Endometrium (tissue), 2 donors: ENCODE measurements around the gene SYNE1.
"Not testable (repeated sequence)": the region's sequence is repeated elsewhere in the genome, so short reads cannot be mapped to it uniquely, and the experiment has no call there.

Experiments used
- FAIRE-seq: peaks from 2 replicates; lab custom pipeline; 2012; peaks lifted over from hg19 to GRCh38; lab: Jason Lieb, UNC
- donor health status: control.
- donor health status: control.

SYNE1 gene

DNA sequence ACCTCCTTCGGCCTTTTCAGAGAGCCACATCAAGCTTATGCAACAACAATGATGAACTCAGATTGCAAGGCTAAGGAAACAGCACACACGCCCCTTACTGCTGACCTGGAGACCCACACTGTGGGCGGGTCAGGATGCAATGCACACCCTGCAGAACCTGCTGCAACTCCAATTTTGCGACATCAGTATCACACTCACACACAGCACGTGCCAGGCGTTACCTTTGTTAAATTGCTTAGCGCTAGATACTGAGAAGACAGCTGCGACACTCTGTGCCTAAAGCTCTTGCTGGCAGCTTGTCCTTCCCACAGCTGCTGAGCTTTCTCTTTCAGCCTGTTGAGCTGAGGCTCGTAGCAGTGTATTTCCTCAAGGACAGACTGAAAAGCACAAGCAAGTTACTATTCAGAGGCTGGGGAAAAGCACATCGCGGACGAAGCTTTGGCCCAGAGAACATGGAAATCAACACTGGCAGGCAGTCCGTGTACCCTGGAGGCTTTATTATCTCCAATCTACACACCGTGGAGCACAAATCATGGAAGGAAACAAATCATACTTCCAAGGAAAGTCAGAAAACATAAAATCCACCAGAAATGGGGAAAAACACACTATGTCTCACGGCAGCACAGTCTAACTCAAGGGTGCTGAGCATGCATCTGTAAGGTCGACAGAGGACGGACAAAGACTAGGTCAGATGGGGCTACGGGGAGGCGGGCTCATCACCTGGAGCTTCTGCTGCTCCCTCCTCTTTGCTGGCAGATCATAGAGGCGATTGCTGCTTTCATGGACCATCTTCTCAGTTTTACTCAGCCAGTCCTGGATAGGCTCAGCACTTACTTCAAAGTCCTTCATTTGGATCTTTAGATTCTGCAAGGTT is 268.2 kb downstream of the SYNE1 start:
- no peak for FAIRE-seq

- FAIRE-seq: no peak
These were observed 272.3 kb downstream of the SYNE1 start for GRCh38 chr6:152364866-152365265.

DNA sequence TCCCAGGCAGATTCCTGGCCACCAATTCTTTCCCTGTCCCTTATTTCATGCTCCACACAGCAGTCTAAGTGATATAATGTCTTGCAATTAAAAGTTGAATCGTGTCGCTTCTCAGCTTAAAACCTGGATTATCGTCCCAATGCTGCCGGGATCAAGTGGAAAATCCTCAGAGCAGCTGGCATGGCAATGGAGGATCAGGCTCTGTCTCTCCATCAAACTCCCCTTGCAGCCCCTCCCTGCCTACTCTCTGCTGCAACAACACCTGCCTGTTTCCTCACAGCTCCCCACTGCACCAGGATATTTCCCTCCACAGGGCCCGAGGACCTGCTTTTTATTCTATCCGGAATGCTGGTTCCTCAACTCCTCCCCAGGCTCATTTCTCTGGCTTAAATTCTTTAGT is 277.1 kb downstream of the SYNE1 start:
- FAIRE-seq: no peak

DNA sequence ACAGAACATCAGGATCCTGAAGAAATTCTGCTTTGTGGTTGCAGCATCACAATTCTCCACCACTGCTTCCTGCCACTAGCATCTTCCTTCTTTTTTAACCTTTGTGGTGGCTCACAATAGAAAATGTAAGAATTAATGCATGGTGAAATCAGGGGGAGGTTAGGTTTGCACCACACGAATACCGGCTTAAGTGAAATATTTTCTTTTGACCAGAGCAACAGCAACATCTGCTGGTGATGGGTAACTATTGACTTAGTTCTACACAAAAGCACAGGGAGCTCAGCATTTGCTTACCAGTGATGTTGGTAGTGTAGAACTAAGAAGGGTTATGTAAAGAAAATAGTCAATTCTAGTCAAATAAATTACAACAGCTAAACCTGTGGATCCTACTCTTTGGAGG is 280.5 kb downstream of the SYNE1 start:
- FAIRE-seq: no peak

GRCh38 chr6:152356016-152356415 is 281.1 kb downstream of the SYNE1 start:
- no peak for FAIRE-seq

DNA sequence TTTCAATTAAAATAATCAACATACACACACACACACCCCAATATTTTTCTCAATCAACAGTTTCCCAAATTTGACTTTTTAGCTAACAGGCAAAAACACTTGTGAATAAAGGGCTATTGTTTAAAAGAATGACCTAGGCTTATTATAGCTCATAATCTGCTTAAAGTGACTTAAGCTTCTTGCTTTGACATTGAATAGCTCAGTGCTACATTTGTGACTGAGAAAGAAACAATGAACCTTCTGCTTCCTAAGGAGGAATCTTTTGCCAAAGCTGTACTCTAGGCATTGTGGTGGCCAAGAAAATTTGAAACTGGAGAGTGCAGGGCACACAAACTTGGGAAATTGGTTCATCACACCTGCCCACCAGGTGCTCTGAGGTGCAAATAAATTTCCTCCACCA is 282.0 kb downstream of the SYNE1 start:
- no peak for FAIRE-seq

DNA sequence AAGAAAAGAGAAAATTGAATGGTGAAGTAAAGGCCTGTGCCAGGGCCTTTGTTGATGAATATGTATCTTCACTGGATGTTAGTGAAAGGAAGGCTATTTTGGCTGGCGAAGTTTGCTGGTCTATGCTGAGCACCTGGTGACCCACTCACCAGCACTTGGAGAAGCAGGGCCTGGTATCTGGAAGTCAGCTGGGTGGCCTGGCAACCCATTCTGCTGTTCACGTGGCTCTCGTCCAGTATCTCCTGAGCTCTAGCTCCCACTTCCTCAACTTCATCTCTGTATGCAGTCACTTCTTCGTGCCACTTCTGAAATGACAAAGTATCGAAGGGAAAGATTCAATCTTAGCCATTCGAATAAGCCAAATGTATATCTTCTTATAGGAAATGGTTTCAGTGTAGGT is 283.7 kb downstream of the SYNE1 start:
- FAIRE-seq: no peak

- no peak for FAIRE-seq
These were observed 285.4 kb downstream of the SYNE1 start for GRCh38 chr6:152351742-152352141.

DNA sequence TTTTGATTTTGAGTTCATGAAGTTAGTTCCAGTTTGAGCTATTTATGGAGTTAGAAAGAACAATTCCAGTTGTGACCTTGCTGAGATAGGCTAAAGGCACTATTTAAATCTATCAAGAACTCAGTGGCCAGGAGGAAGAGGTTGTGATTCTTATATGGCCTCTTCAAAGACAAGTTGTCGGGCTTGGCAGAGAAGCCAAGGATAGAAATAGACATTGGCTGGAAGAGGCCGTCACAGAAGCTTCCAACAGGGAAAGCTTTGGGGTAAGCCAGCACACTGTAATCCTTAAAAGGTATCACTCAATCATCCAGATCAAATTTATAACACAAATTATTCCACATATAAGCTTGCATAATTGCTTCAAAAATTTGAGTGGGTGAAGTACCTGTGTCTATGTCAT is 286.1 kb downstream of the SYNE1 start:
- no peak for FAIRE-seq

GRCh38 chr6:152348116-152348515 is 289.0 kb downstream of the SYNE1 start:
- no peak for FAIRE-seq

DNA sequence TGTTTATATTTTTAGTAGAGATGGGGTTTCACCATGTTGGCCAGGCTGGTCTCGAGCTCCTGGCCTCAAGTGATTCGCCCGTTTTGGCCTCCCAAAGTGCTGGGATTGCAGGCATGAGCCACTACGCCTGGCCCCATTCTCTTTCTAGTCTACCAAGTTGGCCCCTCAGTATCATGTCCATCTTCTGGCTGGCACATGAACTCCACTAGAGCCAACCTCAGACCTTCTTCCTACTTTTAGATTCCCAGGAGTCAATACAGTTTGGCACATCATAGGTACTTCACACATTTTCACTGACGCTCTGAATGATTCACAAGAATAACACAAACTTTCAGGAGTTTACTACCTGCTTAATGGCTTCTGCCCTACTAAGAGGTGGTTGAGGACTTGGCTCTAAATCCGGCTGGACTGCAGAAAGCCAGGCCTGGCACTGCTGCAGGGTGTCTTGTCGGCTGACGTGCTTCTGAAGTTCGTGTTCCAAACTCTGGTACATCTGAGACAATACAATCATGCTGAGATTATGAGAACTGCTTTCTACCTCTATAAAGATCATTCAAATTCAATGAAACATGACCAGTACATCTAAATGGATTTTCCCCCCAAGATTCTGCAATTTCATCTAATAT is 293.3 kb downstream of the SYNE1 start:
- no peak for FAIRE-seq

DNA sequence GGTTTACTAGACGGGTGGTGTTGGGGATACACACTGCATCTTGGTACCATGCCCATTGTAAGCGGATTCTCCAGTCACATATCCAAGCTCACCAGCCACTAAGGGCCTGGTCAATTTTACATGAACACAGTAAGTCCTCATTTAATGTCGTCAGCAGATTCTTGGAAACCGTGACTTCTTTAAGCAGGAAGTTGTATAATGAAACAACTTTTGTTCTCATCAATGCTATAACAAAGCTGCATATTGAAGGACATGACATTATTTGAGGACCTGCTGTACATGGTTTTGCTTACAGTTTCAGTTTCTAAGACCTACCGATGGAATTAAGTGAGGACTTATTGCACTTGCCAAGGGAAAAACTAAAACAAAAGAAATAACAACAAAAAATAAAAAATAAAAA is 295.6 kb downstream of the SYNE1 start:
- no peak for FAIRE-seq

- FAIRE-seq: peak; percentile 72
These were observed 298.6 kb downstream of the SYNE1 start for GRCh38 chr6:152338335-152339125.

DNA sequence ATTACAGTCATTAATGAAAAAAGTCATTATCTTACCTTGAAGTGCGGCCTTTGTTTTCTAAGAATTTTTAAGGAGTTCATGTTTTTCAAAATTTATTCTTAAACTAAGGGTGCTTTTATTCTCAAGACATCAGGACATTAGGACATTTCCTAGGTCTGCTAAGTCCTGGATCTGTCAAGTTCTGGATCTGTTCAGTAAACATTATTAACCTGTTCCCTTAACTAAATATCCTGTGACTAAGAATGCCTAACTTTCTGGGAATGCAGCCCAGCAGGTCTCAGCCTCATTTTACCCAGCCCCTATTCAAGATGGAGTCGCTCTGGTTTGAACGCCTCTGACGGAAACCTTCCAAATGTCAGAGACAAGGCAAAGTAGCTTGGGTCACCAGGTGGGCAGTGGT is 302.6 kb downstream of the SYNE1 start:
- no peak for FAIRE-seq

- FAIRE-seq: no peak
These were observed 306.2 kb downstream of the SYNE1 start for GRCh38 chr6:152330961-152331360.

GRCh38 chr6:152329638-152330448 is 307.3 kb downstream of the SYNE1 start:
- no peak for FAIRE-seq

DNA sequence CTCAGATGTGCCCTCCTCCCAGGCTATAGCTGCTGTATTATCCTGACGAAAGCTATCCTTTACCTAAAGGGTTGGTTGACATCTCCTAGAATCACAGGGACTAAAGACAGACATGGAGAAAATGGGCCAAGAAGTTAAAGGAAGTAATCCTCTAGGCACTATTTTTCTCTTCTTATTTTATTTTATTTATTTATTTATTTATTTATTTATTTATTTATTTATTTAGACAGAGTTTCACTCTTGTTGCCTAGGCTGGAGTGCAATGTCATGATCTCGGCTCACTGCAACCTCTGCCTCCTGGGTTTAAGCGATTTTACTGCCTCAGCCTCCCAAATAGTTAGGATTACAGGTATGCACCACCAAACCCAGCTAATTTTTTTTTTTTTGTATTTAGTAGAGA is 309.0 kb downstream of the SYNE1 start:
- FAIRE-seq: not testable (repeated sequence)

GRCh38 chr6:152323376-152323775 is 313.8 kb downstream of the SYNE1 start:
- no peak for FAIRE-seq

DNA sequence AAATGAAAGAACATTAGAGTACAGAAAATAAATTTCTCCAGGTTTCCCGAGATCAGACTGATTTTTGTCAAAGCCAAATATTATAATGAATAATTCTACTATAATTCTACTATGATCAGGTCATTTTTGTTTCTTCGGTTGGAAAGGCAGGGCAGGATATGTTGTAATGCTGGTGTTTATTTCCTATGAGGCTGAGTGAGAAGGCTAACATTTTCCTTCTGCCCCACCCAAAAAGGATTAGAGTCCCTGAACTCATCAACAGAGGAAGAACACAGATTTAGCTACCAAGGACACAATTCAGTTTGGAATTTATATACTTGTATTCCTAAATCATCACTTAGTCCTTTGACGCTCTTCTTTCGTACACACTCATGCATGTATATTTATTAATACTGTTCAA is 318.9 kb downstream of the SYNE1 start:
- no peak for FAIRE-seq

GRCh38 chr6:152316024-152316423 is 321.1 kb downstream of the SYNE1 start:
- no peak for FAIRE-seq

- no peak for FAIRE-seq
These were observed 322.7 kb downstream of the SYNE1 start for GRCh38 chr6:152314483-152314832.
